Testis (tissue), 2 donors: Measurements from ENCODE around the gene COL25A1.

Source experiments
- POLR2A ChIP-seq: fragments of 450-650 bp; IDR thresholded peaks from one replicate; pipeline ENCODE4 v1.6.1; 2017; ENCODE audit warnings: antibody characterized with exemption, mild to moderate bottlenecking, moderate library complexity
- TF ChIP-seq, protein P1 (sequence below), 3 experiments: fragments of 450-650 bp in 2 of 3; fragments of 200-600 bp in 1 of 3; sonication (generic) in 1 of 3; IDR thresholded peaks; one replicate each; pipeline ENCODE4 v1.5.1; 2016 to 2019; ENCODE audit warnings: antibody characterized with exemption in 3 of 3, mild to moderate bottlenecking in 2 of 3, moderate library complexity in 1 of 3

DNA sequence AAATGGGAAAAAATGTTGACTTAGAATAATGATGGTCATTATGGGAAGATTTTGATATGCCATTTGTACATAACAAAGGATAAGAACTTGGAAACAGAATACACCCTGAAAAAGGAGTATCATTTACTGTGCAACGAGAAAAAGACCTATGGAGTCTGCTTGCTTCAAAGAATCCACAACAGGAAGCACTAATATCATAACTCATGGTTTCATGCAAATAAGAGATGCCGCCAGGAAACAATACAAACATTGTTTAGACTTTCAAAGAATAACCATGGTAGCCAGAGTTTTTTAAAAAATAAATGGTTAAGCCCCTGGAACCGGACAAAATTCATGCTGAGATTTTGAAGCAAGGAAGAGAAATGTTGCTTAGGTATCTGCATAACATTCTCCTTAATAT is 399.7 kb downstream of the COL25A1 start:
- TF ChIP-seq, protein P1, sequence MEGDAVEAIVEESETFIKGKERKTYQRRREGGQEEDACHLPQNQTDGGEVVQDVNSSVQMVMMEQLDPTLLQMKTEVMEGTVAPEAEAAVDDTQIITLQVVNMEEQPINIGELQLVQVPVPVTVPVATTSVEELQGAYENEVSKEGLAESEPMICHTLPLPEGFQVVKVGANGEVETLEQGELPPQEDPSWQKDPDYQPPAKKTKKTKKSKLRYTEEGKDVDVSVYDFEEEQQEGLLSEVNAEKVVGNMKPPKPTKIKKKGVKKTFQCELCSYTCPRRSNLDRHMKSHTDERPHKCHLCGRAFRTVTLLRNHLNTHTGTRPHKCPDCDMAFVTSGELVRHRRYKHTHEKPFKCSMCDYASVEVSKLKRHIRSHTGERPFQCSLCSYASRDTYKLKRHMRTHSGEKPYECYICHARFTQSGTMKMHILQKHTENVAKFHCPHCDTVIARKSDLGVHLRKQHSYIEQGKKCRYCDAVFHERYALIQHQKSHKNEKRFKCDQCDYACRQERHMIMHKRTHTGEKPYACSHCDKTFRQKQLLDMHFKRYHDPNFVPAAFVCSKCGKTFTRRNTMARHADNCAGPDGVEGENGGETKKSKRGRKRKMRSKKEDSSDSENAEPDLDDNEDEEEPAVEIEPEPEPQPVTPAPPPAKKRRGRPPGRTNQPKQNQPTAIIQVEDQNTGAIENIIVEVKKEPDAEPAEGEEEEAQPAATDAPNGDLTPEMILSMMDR (IDR thresholded peaks at IDR 0.05), result no peak
- no peak for TF ChIP-seq POLR2A
